GM18505 (cell line): ENCODE data around the gene GPX2.

ENCODE experiments used
- ATAC-seq: cut with Tn5 transposase; IDR thresholded peaks from one replicate; pipeline ENCODE4 v1.9.1; 2021; ENCODE audit not compliant: unreplicated experiment
- POLR2A ChIP-seq: IDR thresholded peaks from 4 replicates; pipeline ENCODE4 v1.6.1; 2011; ENCODE audit warnings: borderline replicate concordance; ENCODE audit not compliant: insufficient read depth, insufficient read length; ENCODE audit errors: extremely low read depth

GPX2 gene

DNA sequence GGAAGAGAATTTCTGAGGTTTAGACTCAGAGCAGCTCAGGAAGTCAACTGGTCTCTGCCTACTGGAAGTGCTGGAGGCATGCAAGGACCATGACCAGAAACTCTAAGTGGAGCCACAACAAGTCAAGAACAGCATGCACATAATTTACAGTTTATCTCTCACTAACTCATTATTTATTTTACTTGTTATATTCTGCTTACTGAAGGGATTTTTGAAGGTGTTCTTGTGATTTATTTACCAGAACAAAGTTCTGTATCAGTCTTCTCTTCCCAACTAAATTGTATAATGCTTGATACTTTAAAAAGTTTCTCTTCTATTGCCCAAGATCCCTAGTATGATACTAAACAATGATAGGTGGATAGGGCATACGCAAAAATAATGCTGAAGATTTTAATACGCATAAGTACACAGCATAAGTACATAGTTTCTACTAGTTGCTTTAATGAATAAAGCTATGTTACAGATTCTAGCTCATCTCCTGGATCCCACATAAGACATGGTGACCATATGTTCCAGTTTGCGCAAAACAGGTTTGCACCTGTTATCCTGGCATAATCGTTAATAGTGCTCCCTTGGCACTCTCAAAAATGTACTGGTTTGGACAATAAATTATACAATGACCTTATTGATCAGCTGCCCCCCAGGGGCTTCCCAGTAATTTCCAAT is 51.2 kb downstream of the GPX2 start:
- no peak for ATAC-seq
- TF ChIP-seq POLR2A, result no peak

GRCh38 chr14:64889352-64889751 is 53.2 kb downstream of the GPX2 start:
- no peak for TF ChIP-seq POLR2A
- ATAC-seq, result no peak
